GM19463 (cell line): ENCODE results near the gene PRKCD.
"Not testable (repeated sequence)": the region's sequence is repeated elsewhere in the genome, so short reads cannot be mapped to it uniquely, and the experiment has no call there.

ENCODE experiments used
- ATAC-seq: cut with Tn5 transposase; IDR thresholded peaks from one replicate; pipeline ENCODE4 v1.9.1; 2021; ENCODE audit warnings: mild to moderate bottlenecking, moderate library complexity; ENCODE audit not compliant: unreplicated experiment

PRKCD gene

GRCh38 chr3:53139906-53140846, 20.8 kb upstream of the PRKCD start:
- no peak for ATAC-seq

- ATAC-seq = no peak
Measured at GRCh38 chr3:53140847-53141845, 19.9 kb upstream of the PRKCD start.

- no peak for ATAC-seq
Measured at GRCh38 chr3:53142986-53143385, 18.0 kb upstream of the PRKCD start.

GRCh38 chr3:53144446-53144845, 16.6 kb upstream of the PRKCD start:
- no peak for ATAC-seq

GRCh38 chr3:53144862-53145712, 15.9 kb upstream of the PRKCD start:
- ATAC-seq = no peak

DNA sequence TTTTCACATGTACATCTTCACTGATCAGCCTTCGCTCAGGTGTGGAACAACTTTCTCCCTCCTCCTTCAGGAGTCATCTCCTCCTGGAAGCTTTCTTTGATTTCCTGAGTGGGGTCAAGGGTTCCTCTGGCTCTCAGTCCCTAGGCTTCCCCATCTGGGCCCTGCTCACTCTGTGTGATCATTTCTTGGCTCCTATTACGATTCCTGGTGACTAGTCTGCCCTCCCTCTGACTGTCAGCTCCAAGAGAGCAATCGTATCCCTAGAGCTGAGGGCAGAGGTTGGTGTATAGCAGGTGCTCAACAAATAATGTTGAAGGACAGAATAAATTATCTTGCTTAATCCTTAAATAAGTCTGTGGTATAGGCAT, 15.3 kb upstream of the PRKCD start:
- ATAC-seq = no peak

DNA sequence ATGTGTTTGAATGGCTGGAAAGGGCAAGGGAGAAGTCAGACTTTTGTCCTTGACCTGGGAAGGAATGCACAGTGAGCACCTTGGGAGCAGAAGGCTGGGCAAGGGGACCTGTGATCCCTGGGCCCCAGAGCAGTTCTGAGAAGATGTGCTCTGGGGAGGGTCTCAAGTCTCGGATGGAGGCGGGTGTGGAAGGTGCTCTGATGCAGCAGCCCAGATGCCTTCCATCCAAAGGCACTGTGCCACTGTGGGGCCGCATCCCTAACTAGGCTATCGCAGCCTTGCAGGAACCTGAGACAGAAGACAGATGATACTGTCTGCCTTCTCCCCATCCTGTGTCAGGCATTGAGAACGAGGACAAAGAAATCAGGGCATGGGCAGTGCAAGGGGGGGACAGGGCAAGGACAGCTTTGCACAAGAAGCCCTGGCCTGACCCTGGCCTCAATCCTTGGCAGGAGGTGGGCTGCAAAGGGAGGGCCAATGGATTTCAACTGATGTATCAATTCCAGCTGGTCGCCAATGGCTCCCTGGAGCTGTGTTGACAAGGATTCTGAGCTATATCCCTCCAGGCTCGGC, 14.6 kb upstream of the PRKCD start:
- no peak for ATAC-seq

GRCh38 chr3:53147151-53147902, 13.7 kb upstream of the PRKCD start:
- ATAC-seq = no peak

- ATAC-seq = no peak
Measured at GRCh38 chr3:53147903-53148400, 13.1 kb upstream of the PRKCD start.

GRCh38 chr3:53149006-53149690, 11.9 kb upstream of the PRKCD start:
- no peak for ATAC-seq

DNA sequence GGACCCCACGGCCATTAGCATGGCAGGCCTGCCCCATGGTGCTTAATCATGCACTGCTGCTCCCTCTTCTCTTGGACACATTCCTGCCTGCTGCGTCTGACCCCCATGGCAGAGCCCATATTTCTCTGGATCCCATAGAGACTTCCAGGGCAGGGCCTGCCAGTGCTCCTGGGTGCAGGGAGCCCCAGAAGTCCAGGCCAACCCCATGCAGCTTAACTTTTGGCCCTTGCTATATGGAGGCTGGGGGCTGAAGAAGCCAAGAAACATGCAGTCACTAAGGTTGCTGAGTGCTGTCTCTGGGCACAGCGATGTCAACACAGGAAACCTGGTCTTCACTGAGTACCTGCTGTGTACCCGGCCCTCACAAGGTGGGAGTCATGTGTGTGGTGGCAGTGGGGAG, 11.3 kb upstream of the PRKCD start:
- no peak for ATAC-seq

- ATAC-seq = no peak
Measured at GRCh38 chr3:53150247-53151085, 10.5 kb upstream of the PRKCD start.

DNA sequence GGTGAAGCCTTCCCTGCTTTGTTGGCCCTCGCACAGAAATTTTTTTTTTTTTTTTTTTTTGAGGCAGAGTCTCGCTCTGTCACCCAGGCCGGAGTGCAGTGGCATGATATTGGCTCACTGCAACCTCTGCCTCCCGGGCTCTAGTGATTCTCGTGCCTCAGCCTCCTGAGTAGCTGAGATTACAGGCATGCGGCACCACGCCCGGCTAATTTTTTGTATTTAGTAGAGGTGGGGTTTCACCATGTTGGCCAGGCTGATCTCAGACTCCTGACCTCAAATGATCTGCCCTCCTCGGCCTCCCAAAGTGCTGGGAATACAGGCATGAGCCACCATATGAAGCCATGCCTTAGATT, 9.9 kb upstream of the PRKCD start:
- ATAC-seq = not testable (repeated sequence)

- ATAC-seq = no peak
Measured at GRCh38 chr3:53151465-53151864, 9.5 kb upstream of the PRKCD start.

DNA sequence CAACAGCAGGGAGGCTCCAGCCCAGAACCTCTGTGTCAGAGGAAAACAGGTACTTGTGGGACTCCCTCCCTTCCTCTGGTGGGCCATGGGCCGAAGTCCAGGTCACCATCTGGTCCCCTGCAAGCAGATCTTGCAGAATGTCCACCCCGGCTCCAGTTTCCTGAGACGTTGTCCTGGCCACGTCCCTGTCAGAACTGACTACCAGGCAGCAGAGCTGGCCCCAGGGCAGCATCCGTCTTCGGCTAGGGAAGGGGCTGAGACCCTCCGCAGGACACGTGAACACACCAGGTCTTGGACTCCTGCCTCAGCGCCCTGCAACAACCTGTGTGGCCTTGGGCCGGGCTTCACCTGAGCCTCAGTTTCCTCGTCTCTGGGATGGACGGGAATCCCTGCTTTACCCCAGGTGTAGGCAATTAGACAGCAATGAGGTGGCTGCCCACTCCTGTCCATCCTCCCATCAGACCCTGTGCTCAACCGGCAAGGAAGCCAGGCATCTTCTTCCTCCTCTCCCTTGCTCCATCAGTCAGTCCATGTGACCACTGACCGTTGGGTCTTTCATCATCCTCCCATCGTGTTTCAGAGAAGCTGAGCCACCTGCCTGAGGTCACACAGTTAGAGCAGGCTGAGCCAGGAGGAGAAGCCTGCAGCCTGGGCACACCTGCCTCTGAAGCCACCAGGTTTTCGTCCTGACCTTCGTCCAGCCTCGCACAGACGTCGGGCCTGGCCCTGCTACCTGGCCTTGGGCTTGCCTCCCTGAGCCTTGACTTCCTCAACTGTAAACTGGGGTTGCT, 8.9 kb upstream of the PRKCD start:
- no peak for ATAC-seq

GRCh38 chr3:53153264-53153823, 7.7 kb upstream of the PRKCD start:
- ATAC-seq = no peak

GRCh38 chr3:53153980-53154379, 7.0 kb upstream of the PRKCD start:
- ATAC-seq = no peak
